Measurements from ENCODE around the gene CCDC177.

The CCDC177 gene

GRCh38 chr14:69573831-69574262, 824 bp downstream of the CCDC177 start:
- Histone ChIP-seq H3K4me3 (ENCODE audit: low read length) (peak overlapping the region; percentile 78), H3K4me1 (ENCODE audit: insufficient read depth, low read length) (peaks cover 2% of the 10 kb centered on the region; the same call in 1 of the 2 replicates), H3K27me3 (ENCODE audit: insufficient read depth, low read length) (peaks cover 80% of the 10 kb centered on the region), H3K27ac (ENCODE audit: low read length) (no peak overlapping the region), H3K36me3 (ENCODE audit: insufficient read depth, low read depth, low read length) (no peaks in the 10 kb centered on the region), H3K9ac (ENCODE audit: low read depth, low read length) (peak overlapping the region; percentile 70; the same call in 1 of the 2 replicates), H3K9me3 (ENCODE audit: insufficient read depth, low read depth, low read length) (peaks cover 3% of the 10 kb centered on the region; the same call in 1 of the 2 replicates)

DNA sequence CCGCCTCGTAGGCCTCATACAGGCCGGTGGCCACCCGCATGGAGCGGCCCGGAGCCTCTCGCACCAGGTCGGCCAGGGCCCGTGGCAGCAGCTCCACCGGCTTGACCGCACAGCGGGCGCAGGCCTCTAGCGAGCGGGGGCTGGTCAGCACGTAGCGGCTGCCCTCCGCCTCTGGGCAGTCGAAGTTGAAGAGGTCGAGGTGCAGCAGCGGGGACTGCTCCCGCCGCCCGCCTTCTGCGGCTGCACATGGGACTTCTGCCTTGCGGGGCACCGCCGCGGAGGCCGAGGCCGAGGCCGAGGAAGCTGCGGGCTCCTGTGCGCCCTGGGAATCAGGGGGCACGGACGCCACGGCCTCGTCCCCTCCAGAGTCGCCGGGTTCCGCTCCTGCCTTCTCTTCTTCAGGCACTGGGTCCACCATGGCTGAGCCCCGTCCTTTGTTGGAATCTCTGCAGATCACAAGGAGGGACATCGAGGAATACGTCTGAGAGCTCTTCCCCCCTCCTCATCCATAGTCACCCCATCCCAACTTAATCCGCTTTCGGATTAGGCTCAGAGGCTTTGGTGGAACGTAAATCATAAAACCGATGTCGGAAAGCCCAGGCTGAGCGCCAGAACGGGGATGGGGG, 1.4 kb downstream of the CCDC177 start:
- peaks cover 86% of the 10 kb centered on the region for H3K27me3 ChIP-seq (ENCODE audit: insufficient read depth, low read length)
- peaks cover 2% of the 10 kb centered on the region; the same call in 1 of the 2 replicates for H3K4me1 ChIP-seq (ENCODE audit: insufficient read depth, low read length)
- H3K9me3 ChIP-seq (ENCODE audit: insufficient read depth, low read depth, low read length): peaks cover 3% of the 10 kb centered on the region; the same call in 1 of the 2 replicates
- peak overlapping the region; percentile 78; the same call in 1 of the 2 replicates for H3K4me3 ChIP-seq (ENCODE audit: low read length)
- peak overlapping the region; percentile 70; the same call in 1 of the 2 replicates for H3K9ac ChIP-seq (ENCODE audit: low read depth, low read length)
- no peaks in the 10 kb centered on the region for H3K36me3 ChIP-seq (ENCODE audit: insufficient read depth, low read depth, low read length)
- no peak overlapping the region for H3K27ac ChIP-seq (ENCODE audit: low read length)

- peaks cover 3% of the 10 kb centered on the region; the same call in 1 of the 2 replicates for H3K9me3 ChIP-seq (ENCODE audit: insufficient read depth, low read depth, low read length)
- no peak overlapping the region for H3K9ac ChIP-seq (ENCODE audit: low read depth, low read length)
- peaks cover 2% of the 10 kb centered on the region; the same call in 1 of the 2 replicates for H3K4me1 ChIP-seq (ENCODE audit: insufficient read depth, low read length)
- no peak overlapping the region for H3K27ac ChIP-seq (ENCODE audit: low read length)
- H3K27me3 ChIP-seq (ENCODE audit: insufficient read depth, low read length): peaks cover 91% of the 10 kb centered on the region
- H3K4me3 ChIP-seq (ENCODE audit: low read length): no peak overlapping the region
- H3K36me3 ChIP-seq (ENCODE audit: insufficient read depth, low read depth, low read length): no peaks in the 10 kb centered on the region
Measured at GRCh38 chr14:69572841-69573135, 1.9 kb downstream of the CCDC177 start.

- peak overlapping the region; percentile 40; the same call in 1 of the 2 replicates for H3K4me3 ChIP-seq (ENCODE audit: low read length)
- H3K9me3 ChIP-seq (ENCODE audit: insufficient read depth, low read depth, low read length): peaks cover 3% of the 10 kb centered on the region; the same call in 1 of the 2 replicates
- peaks cover 97% of the 10 kb centered on the region for H3K27me3 ChIP-seq (ENCODE audit: insufficient read depth, low read length)
- H3K36me3 ChIP-seq (ENCODE audit: insufficient read depth, low read depth, low read length): no peaks in the 10 kb centered on the region
- peaks cover 2% of the 10 kb centered on the region; the same call in 1 of the 2 replicates for H3K4me1 ChIP-seq (ENCODE audit: insufficient read depth, low read length)
- H3K27ac ChIP-seq (ENCODE audit: low read length): no peak overlapping the region
- H3K9ac ChIP-seq (ENCODE audit: low read depth, low read length): no peak overlapping the region
Measured at GRCh38 chr14:69572030-69572840, 2.4 kb downstream of the CCDC177 start.

DNA sequence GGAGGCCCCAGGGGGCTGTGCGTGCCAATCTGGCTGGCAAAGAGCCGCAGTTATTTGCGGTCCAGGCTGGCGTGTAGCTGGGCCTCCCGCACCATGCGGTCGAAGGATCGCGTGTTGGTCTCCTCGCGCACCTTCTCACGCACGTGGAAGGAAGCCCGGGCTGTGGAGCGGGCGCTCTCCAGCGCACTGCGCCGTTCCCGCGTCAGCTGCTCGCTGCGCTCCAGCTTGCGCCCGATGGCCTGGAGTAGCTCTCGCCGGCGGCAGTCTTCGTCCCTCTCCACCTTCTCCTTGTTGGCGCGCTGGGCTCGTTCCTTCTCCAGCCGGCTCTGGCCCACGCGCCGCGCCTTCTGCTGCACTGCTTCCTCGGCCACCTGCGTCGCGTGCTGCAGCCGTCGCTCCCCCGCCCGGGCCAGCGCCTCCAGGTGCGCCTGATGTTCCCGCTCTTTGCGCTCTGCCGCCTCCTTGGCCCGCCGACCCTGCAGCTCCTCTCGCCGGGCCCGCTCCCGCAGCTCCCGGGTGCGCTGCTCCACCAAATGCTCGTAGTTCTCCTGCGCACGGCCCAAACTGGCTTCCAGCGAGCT, 3.1 kb downstream of the CCDC177 start:
- Histone ChIP-seq H3K4me3 (ENCODE audit: low read length) (peak overlapping the region; percentile 40; the same call in 1 of the 2 replicates), H3K9ac (ENCODE audit: low read depth, low read length) (no peak overlapping the region), H3K36me3 (ENCODE audit: insufficient read depth, low read depth, low read length) (no peaks in the 10 kb centered on the region), H3K4me1 (ENCODE audit: insufficient read depth, low read length) (peaks cover 2% of the 10 kb centered on the region; the same call in 1 of the 2 replicates), H3K27ac (ENCODE audit: low read length) (no peak overlapping the region), H3K27me3 (ENCODE audit: insufficient read depth, low read length) (peaks cover 97% of the 10 kb centered on the region), H3K9me3 (ENCODE audit: insufficient read depth, low read depth, low read length) (peaks cover 3% of the 10 kb centered on the region; the same call in 1 of the 2 replicates)

GRCh38 chr14:69570836-69571330, 3.8 kb downstream of the CCDC177 start:
- H3K9me3 ChIP-seq (ENCODE audit: insufficient read depth, low read depth, low read length): peaks cover 3% of the 10 kb centered on the region; the same call in 1 of the 2 replicates
- no peaks in the 10 kb centered on the region for H3K36me3 ChIP-seq (ENCODE audit: insufficient read depth, low read depth, low read length)
- no peak overlapping the region for H3K27ac ChIP-seq (ENCODE audit: low read length)
- no peak overlapping the region for H3K9ac ChIP-seq (ENCODE audit: low read depth, low read length)
- peaks cover 2% of the 10 kb centered on the region; the same call in 1 of the 2 replicates for H3K4me1 ChIP-seq (ENCODE audit: insufficient read depth, low read length)
- H3K27me3 ChIP-seq (ENCODE audit: insufficient read depth, low read length): peaks cover 99% of the 10 kb centered on the region
- no peak overlapping the region for H3K4me3 ChIP-seq (ENCODE audit: low read length)

- H3K27ac ChIP-seq (ENCODE audit: low read length): no peak overlapping the region
- H3K36me3 ChIP-seq (ENCODE audit: insufficient read depth, low read depth, low read length): no peaks in the 10 kb centered on the region
- H3K9ac ChIP-seq (ENCODE audit: low read depth, low read length): no peak overlapping the region
- peaks cover 3% of the 10 kb centered on the region; the same call in 1 of the 2 replicates for H3K9me3 ChIP-seq (ENCODE audit: insufficient read depth, low read depth, low read length)
- H3K27me3 ChIP-seq (ENCODE audit: insufficient read depth, low read length): peaks cover 98% of the 10 kb centered on the region
- H3K4me1 ChIP-seq (ENCODE audit: insufficient read depth, low read length): peaks cover 2% of the 10 kb centered on the region; the same call in 1 of the 2 replicates
- no peak overlapping the region for H3K4me3 ChIP-seq (ENCODE audit: low read length)
Measured at GRCh38 chr14:69569859-69570258, 4.8 kb downstream of the CCDC177 start.

GRCh38 chr14:69567563-69567962, 7.1 kb downstream of the CCDC177 start:
- no peak overlapping the region for H3K27ac ChIP-seq (ENCODE audit: low read length)
- H3K4me3 ChIP-seq (ENCODE audit: low read length): no peak overlapping the region
- H3K9ac ChIP-seq (ENCODE audit: low read depth, low read length): no peak overlapping the region
- no peaks in the 10 kb centered on the region for H3K36me3 ChIP-seq (ENCODE audit: insufficient read depth, low read depth, low read length)
- peaks cover 3% of the 10 kb centered on the region; the same call in 1 of the 2 replicates for H3K9me3 ChIP-seq (ENCODE audit: insufficient read depth, low read depth, low read length)
- H3K4me1 ChIP-seq (ENCODE audit: insufficient read depth, low read length): peaks cover under 1% of the 10 kb centered on the region; the same call in 1 of the 2 replicates
- H3K27me3 ChIP-seq (ENCODE audit: insufficient read depth, low read length): peaks cover 85% of the 10 kb centered on the region

GRCh38 chr14:69561893-69562292, 12.8 kb downstream of the CCDC177 start:
- Histone ChIP-seq H3K9me3 (ENCODE audit: insufficient read depth, low read depth, low read length) (no peaks in the 10 kb centered on the region), H3K27ac (ENCODE audit: low read length) (no peak overlapping the region), H3K9ac (ENCODE audit: low read depth, low read length) (no peak overlapping the region), H3K4me3 (ENCODE audit: low read length) (no peak overlapping the region), H3K27me3 (ENCODE audit: insufficient read depth, low read length) (peaks cover 29% of the 10 kb centered on the region), H3K36me3 (ENCODE audit: insufficient read depth, low read depth, low read length) (no peaks in the 10 kb centered on the region), H3K4me1 (ENCODE audit: insufficient read depth, low read length) (peaks cover 8% of the 10 kb centered on the region; the same call in 1 of the 2 replicates)

GRCh38 chr14:69560826-69561225, 13.8 kb downstream of the CCDC177 start:
- no peaks in the 10 kb centered on the region for H3K36me3 ChIP-seq (ENCODE audit: insufficient read depth, low read depth, low read length)
- H3K27me3 ChIP-seq (ENCODE audit: insufficient read depth, low read length): peaks cover 18% of the 10 kb centered on the region; the same call in 1 of the 2 replicates
- no peak overlapping the region for H3K27ac ChIP-seq (ENCODE audit: low read length)
- H3K9ac ChIP-seq (ENCODE audit: low read depth, low read length): no peak overlapping the region
- peaks cover 8% of the 10 kb centered on the region; the same call in 1 of the 2 replicates for H3K4me1 ChIP-seq (ENCODE audit: insufficient read depth, low read length)
- H3K4me3 ChIP-seq (ENCODE audit: low read length): no peak overlapping the region
- H3K9me3 ChIP-seq (ENCODE audit: insufficient read depth, low read depth, low read length): no peaks in the 10 kb centered on the region

GRCh38 chr14:69559581-69560011, 15.1 kb downstream of the CCDC177 start:
- no peak overlapping the region for H3K9ac ChIP-seq (ENCODE audit: low read depth, low read length)
- H3K9me3 ChIP-seq (ENCODE audit: insufficient read depth, low read depth, low read length): no peaks in the 10 kb centered on the region
- no peak overlapping the region for H3K4me3 ChIP-seq (ENCODE audit: low read length)
- no peak overlapping the region for H3K27ac ChIP-seq (ENCODE audit: low read length)
- peaks cover 7% of the 10 kb centered on the region; the same call in 1 of the 2 replicates for H3K27me3 ChIP-seq (ENCODE audit: insufficient read depth, low read length)
- no peaks in the 10 kb centered on the region for H3K36me3 ChIP-seq (ENCODE audit: insufficient read depth, low read depth, low read length)
- H3K4me1 ChIP-seq (ENCODE audit: insufficient read depth, low read length): peaks cover 8% of the 10 kb centered on the region; the same call in 1 of the 2 replicates

All from iPS-20b (cell line).